GM12891 (cell line): ENCODE measurements around the gene EPS8L1.

Experiments used
- POLR2AphosphoS5 ChIP-seq: IDR thresholded peaks from 2 replicates; pipeline ENCODE4 v1.6.1; 2011; ENCODE audit warnings: low read depth, low read length, control low read depth
- TAF1 ChIP-seq: IDR thresholded peaks from 2 replicates; pipeline ENCODE4 v1.6.1; 2011; ENCODE audit warnings: low read depth, low read length, control low read depth

DNA sequence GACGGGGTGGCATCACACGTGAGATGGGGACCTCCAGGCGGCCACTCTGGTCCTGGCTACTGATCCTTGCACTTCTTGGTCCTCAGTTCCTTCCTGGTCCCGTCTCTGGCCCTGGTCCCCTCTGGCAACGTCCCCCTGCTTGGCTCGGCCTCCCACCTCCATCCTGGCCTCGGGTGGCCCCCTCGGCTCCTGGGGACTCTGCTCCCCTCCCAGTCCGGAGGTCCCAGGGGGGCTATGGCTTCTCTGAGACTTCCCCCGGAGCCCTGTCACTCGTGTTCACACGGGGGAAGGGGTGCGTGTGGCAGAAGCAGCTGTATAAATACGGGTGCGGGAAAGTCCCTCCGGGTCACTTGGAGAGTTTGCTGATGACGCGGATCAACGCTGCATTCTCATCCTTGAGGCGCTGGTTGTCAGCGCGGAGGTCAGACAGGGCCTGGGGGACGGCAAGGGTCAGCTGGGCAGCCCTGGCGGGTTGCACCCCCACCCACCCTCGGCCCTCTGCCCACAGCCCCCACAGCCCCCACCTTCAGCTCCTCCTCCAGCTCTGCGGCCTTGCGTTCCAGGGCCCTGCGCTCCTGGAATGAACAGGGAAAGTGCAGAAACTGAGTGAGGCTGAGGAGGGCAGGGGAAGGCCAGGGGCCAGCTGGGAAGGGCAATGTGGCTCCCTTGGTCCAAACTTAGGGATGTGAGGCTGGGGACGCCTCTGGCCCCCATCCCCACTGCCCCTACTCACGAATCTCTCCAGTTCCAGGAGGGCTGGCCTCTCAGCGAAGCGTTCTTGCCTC, 15.6 kb downstream of the EPS8L1 start:
- TF ChIP-seq POLR2AphosphoS5 (no peak), TAF1 (no peak)
